Sigmoid colon (tissue), 4 donors: ENCODE data around the gene COLEC11.

Experiments used
- EP300 ChIP-seq, 4 donors: sonication (generic); formaldehyde crosslinking; IDR thresholded peaks; one replicate each; pipeline ENCODE4 v1.6.1; 2017; ENCODE audit warnings: antibody characterized with exemption in 4 of 4
- POLR2A ChIP-seq, 2 donors: fragments of 450-650 bp; IDR thresholded peaks; one replicate each; pipeline ENCODE4 v1.6.1; 2016; ENCODE audit warnings: antibody characterized with exemption in 2 of 2, mild to moderate bottlenecking in 2 of 2, moderate library complexity in 2 of 2
- POLR2AphosphoS5 ChIP-seq, 4 donors: sonication (generic); formaldehyde crosslinking; IDR thresholded peaks; one replicate each; pipeline ENCODE4 v1.6.1; 2017; ENCODE audit warnings: antibody characterized with exemption in 4 of 4
- TF ChIP-seq, protein P1 (sequence below), 4 experiments: fragments of 450-650 bp in 3 of 4; fragments of 200-600 bp in 1 of 4; IDR thresholded peaks; one replicate each; pipeline ENCODE4 v1.5.1; 2016 to 2019; ENCODE audit warnings: antibody characterized with exemption in 4 of 4, mild to moderate bottlenecking in 3 of 4, moderate library complexity in 2 of 4

DNA sequence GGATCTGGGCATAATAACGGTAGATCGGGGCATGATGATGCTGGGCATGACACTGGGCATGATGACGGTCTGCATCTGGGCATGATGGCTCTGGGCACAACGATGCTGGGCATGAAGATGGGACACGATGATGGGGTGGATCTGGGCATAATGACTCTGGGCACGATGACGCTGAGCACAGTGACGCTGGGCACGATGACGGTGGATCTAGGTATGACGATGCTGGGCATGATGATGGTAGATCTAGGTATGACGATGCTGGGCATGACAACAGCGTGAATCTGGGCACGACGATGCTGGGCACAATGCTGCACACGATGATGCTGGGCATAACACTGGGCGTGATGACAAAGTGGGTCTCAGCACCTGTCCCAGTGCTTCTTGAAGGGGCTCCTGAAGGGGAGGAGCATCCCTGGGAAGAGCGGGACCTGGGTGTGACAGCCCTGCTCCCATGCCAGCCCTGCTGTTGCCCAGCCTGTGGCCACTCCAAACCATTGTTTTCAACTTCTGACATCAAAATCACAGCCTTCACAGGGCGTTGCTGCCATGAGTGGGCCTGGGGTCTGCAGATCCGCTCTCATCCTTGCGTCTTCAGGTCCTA, 32.7 kb downstream of the COLEC11 start:
- TF ChIP-seq, protein P1, sequence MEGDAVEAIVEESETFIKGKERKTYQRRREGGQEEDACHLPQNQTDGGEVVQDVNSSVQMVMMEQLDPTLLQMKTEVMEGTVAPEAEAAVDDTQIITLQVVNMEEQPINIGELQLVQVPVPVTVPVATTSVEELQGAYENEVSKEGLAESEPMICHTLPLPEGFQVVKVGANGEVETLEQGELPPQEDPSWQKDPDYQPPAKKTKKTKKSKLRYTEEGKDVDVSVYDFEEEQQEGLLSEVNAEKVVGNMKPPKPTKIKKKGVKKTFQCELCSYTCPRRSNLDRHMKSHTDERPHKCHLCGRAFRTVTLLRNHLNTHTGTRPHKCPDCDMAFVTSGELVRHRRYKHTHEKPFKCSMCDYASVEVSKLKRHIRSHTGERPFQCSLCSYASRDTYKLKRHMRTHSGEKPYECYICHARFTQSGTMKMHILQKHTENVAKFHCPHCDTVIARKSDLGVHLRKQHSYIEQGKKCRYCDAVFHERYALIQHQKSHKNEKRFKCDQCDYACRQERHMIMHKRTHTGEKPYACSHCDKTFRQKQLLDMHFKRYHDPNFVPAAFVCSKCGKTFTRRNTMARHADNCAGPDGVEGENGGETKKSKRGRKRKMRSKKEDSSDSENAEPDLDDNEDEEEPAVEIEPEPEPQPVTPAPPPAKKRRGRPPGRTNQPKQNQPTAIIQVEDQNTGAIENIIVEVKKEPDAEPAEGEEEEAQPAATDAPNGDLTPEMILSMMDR (IDR thresholded peaks at IDR 0.05) = no peak
- TF ChIP-seq POLR2A (IDR thresholded peaks at IDR 0.05) (no peak), POLR2AphosphoS5 (IDR thresholded peaks at IDR 0.05) (no peak), EP300 (IDR thresholded peaks at IDR 0.05) (no peak)
